IMR-90 (cell line): ENCODE data around the gene UBL3. TPM values are rescaled to one million over a fixed set of nuclear protein-coding genes. Genes with fewer than 3 reads are reported as not detected.

ENCODE experiments used
- ATAC-seq: fragments of 200-7000 bp; cut with Tn5 transposase; 2 replicates; pipeline ENCODE4 v1.9.1; 2020; ENCODE audit warnings: low read depth, mild to moderate bottlenecking, moderate library complexity
- BruUV-seq: library from RNA; stranded (reverse); fragments of 400-500 nt; replicated peaks from 2 replicates; lab custom pipeline; 2021; lab: Mats Ljungman, UMichigan
- CTCF ChIA-PET: fragments of 300-600 bp; formaldehyde crosslinking; extraction: SDS; loops from one replicate; lab custom pipeline; 2021; ENCODE audit warnings: antibody characterized with exemption; lab: Yijun Ruan, JAX
- POLR2A ChIA-PET: fragments of 300-600 bp; sonication (Branson Sonifier 250); formaldehyde crosslinking; loops from one replicate; lab custom pipeline; 2022; ENCODE audit warnings: antibody characterized with exemption; ENCODE audit not compliant: unreplicated experiment; lab: Charles Lee
- DNase-seq: peaks from one replicate; pipeline ENCODE4 v3.0.0; 2013
- H2AFZ ChIP-seq: replicated peaks from 2 replicates; pipeline ENCODE3; 2013; ENCODE audit warnings: low read length, mild to moderate bottlenecking; ENCODE audit not compliant: poor library complexity
- H2AK5ac ChIP-seq: 2 replicates; pipeline ENCODE4 v1.6.1; 2013; ENCODE audit warnings: low read depth, low read length, inconsistent platforms
- H2AK9ac ChIP-seq: replicated peaks from 2 replicates; pipeline ENCODE3; 2013; ENCODE audit warnings: mild to moderate bottlenecking, low read depth, low read length, moderate library complexity; ENCODE audit not compliant: poor library complexity
- H2BK120ac ChIP-seq: 2 replicates; pipeline ENCODE4 v1.6.1; 2013; ENCODE audit warnings: low read depth, low read length, inconsistent platforms
- H2BK15ac ChIP-seq: 3 replicates; pipeline ENCODE4 v1.6.1; 2013; ENCODE audit warnings: low read depth, low read length, inconsistent platforms
- H2BK20ac ChIP-seq: 2 replicates; pipeline ENCODE4 v1.6.1; 2013; ENCODE audit warnings: low read depth, mild to moderate bottlenecking, inconsistent platforms, low read length, moderate library complexity
- H2BK5ac ChIP-seq: 2 replicates; pipeline ENCODE4 v1.6.1; 2013; ENCODE audit warnings: mild to moderate bottlenecking, low read depth, low read length, inconsistent platforms; ENCODE audit not compliant: poor library complexity, severe bottlenecking
- H3K14ac ChIP-seq: replicated peaks from 2 replicates; pipeline ENCODE4 v1.6.1; 2013; ENCODE audit warnings: low read depth, low read length, inconsistent platforms
- H3K18ac ChIP-seq: 2 replicates; pipeline ENCODE4 v1.6.1; 2013; ENCODE audit warnings: low read depth, low read length, control low read depth
- H3K23ac ChIP-seq: 2 replicates; pipeline ENCODE4 v1.6.1; 2013; ENCODE audit warnings: low read depth, low read length, inconsistent platforms
- H3K27ac ChIP-seq: 2 replicates; pipeline ENCODE4 v1.5.1; 2013; ENCODE audit warnings: mild to moderate bottlenecking, control low read depth, low read length; ENCODE audit not compliant: insufficient read depth
- H3K27me3 ChIP-seq: 2 replicates; pipeline ENCODE4 v1.6.1; 2013; ENCODE audit warnings: low read length; ENCODE audit not compliant: control insufficient read depth, insufficient read depth
- H3K36me3 ChIP-seq: 2 replicates; pipeline ENCODE4 v1.6.1; 2013; ENCODE audit warnings: low read length, mixed read lengths; ENCODE audit not compliant: control insufficient read depth, insufficient read depth
- H3K4ac ChIP-seq: 2 replicates; pipeline ENCODE4 v1.6.1; 2013; ENCODE audit warnings: low read depth, low read length, inconsistent platforms
- H3K4me1 ChIP-seq: 2 replicates; pipeline ENCODE4 v1.6.1; 2013; ENCODE audit warnings: low read length, mixed read lengths; ENCODE audit not compliant: control insufficient read depth, insufficient read depth
- H3K4me2 ChIP-seq: 2 replicates; pipeline ENCODE4 v1.6.1; 2013; ENCODE audit warnings: low read depth, mild to moderate bottlenecking, control low read depth, low read length, moderate library complexity
- H3K4me3 ChIP-seq: 2 replicates; pipeline ENCODE4 v1.5.1; 2013; ENCODE audit warnings: low read depth, mild to moderate bottlenecking, control low read depth, low read length, moderate library complexity; ENCODE audit not compliant: insufficient read depth
- H3K56ac ChIP-seq: 2 replicates; pipeline ENCODE4 v1.6.1; 2013; ENCODE audit warnings: low read length, inconsistent platforms; ENCODE audit not compliant: insufficient read depth; ENCODE audit errors: extremely low read depth
- H3K79me1 ChIP-seq, 2 experiments: 2 replicates each; pipeline ENCODE4 v1.6.1; 2013; ENCODE audit warnings: low read length in 2 of 2, inconsistent platforms in 1 of 2, low read depth in 1 of 2
- H3K9ac ChIP-seq: 2 replicates; pipeline ENCODE4 v1.6.1; 2013; ENCODE audit warnings: low read depth, low read length, control low read depth
- H3K9me1 ChIP-seq: 2 replicates; pipeline ENCODE4 v1.6.1; 2013; ENCODE audit warnings: low read length, inconsistent platforms; ENCODE audit not compliant: insufficient read depth
- H3K9me3 ChIP-seq: 2 replicates; pipeline ENCODE4 v1.6.1; 2013; ENCODE audit warnings: low read length; ENCODE audit not compliant: control insufficient read depth, insufficient read depth
- H4K20me1 ChIP-seq: 2 replicates; pipeline ENCODE4 v1.6.1; 2013; ENCODE audit warnings: low read length, inconsistent platforms; ENCODE audit not compliant: insufficient read depth
- H4K5ac ChIP-seq: 2 replicates; pipeline ENCODE4 v1.6.1; 2013; ENCODE audit warnings: mild to moderate bottlenecking, low read depth, low read length, control low read depth
- H4K8ac ChIP-seq, 2 experiments: 2 replicates each; pipeline ENCODE4 v1.6.1; 2013; ENCODE audit warnings: low read depth in 2 of 2, low read length in 2 of 2, control low read depth in 1 of 2, inconsistent platforms in 1 of 2
- H4K91ac ChIP-seq: 2 replicates; pipeline ENCODE4 v1.6.1; 2013; ENCODE audit warnings: low read depth, low read length, inconsistent platforms; ENCODE audit not compliant: insufficient read depth
- BHLHE40 ChIP-seq: fragments of 150-350 bp; IDR thresholded peaks from 2 replicates; pipeline ENCODE4 v1.6.1; 2016; ENCODE audit warnings: mild to moderate bottlenecking, low read depth, low read length
- CEBPB ChIP-seq: IDR thresholded peaks from 2 replicates; pipeline ENCODE4 v1.6.1; 2012; ENCODE audit warnings: low read depth, low read length, improper control_type of control experiment
- CHD1 ChIP-seq: IDR thresholded peaks from 2 replicates; pipeline ENCODE4 v1.6.1; 2012; ENCODE audit warnings: low read depth, low read length, improper control_type of control experiment
- CTCF ChIP-seq: conservative IDR thresholded peaks from 2 replicates; pipeline ENCODE4 v1.5.1; 2012; ENCODE audit warnings: mild to moderate bottlenecking, low read depth, low read length, improper control_type of control experiment
- ELK1 ChIP-seq: fragments of 150-350 bp; IDR thresholded peaks from 2 replicates; pipeline ENCODE4 v1.6.1; 2016; ENCODE audit warnings: low read depth, mild to moderate bottlenecking, low read length, moderate library complexity, borderline replicate concordance
- FOS ChIP-seq: fragments of 150-350 bp; IDR thresholded peaks from 2 replicates; pipeline ENCODE4 v1.6.1; 2016; ENCODE audit warnings: low read depth, low read length
- MAFK ChIP-seq: IDR thresholded peaks from 2 replicates; pipeline ENCODE4 v1.6.1; 2012; ENCODE audit warnings: low read depth, low read length, improper control_type of control experiment
- MAZ ChIP-seq: IDR thresholded peaks from 2 replicates; pipeline ENCODE4 v1.6.1; 2012; ENCODE audit warnings: low read depth, mild to moderate bottlenecking, low read length, improper control_type of control experiment, moderate library complexity, borderline replicate concordance
- MXI1 ChIP-seq: IDR thresholded peaks from 2 replicates; pipeline ENCODE4 v1.6.1; 2012; ENCODE audit warnings: low read depth, mild to moderate bottlenecking, low read length, moderate library complexity, borderline replicate concordance
- NFE2L2 ChIP-seq: fragments of 150-350 bp; IDR thresholded peaks from 2 replicates; pipeline ENCODE4 v1.6.1; 2016; ENCODE audit warnings: low read depth, mild to moderate bottlenecking, low read length
- POLR2A ChIP-seq: IDR thresholded peaks from 2 replicates; pipeline ENCODE4 v1.6.1; 2012; ENCODE audit warnings: mild to moderate bottlenecking, low read depth, low read length
- RAD21 ChIP-seq: IDR thresholded peaks from 2 replicates; pipeline ENCODE4 v1.6.1; 2012; ENCODE audit warnings: low read length, improper control_type of control experiment
- RCOR1 ChIP-seq: IDR thresholded peaks from 2 replicates; pipeline ENCODE4 v1.6.1; 2012; ENCODE audit warnings: mild to moderate bottlenecking, low read length, improper control_type of control experiment; ENCODE audit not compliant: insufficient replicate concordance
- RFX5 ChIP-seq: IDR thresholded peaks from 2 replicates; pipeline ENCODE4 v1.8.0; 2012; ENCODE audit warnings: low read depth, mild to moderate bottlenecking, low read length, moderate library complexity
- SMC3 ChIP-seq: fragments of 150-350 bp; IDR thresholded peaks from 2 replicates; pipeline ENCODE4 v1.6.1; 2016; ENCODE audit warnings: low read depth, mild to moderate bottlenecking, antibody characterized with exemption, low read length, moderate library complexity
- USF2 ChIP-seq: fragments of 150-350 bp; IDR thresholded peaks from 2 replicates; pipeline ENCODE4 v1.6.1; 2017; ENCODE audit warnings: mild to moderate bottlenecking, antibody characterized with exemption, low read length, low read depth
- WGBS, 2 experiments: methylation state at CpG; one replicate each; pipeline versions ENCODE4 v1.1.5 to v1.1.7; 2013; ENCODE audit warnings: missing lambda C conversion rate in 2 of 2; ENCODE audit not compliant: insufficient read length in 1 of 2; ENCODE audit errors: extremely low coverage in 2 of 2; 5-methylcytosine and 5-hydroxymethylcytosine counted together
- dilution Hi-C: fragments of 300-500 bp; cut with HindIII; formaldehyde crosslinking; loops from one replicate; pipeline ENCODE4 v1.14.3; 2018; ENCODE audit warnings: low sequenced_read_pairs; ENCODE audit not compliant: unreplicated experiment
- in situ Hi-C: fragments of 300-500 bp; cut with MboI; formaldehyde crosslinking; loops from 3 replicates; pipeline ENCODE4 v1.14.3; 2019; ENCODE audit warnings: low sequenced_read_pairs, inconsistent platforms, mixed read lengths
- intact Hi-C: fragments of 100-400 bp; cut with micrococcal nuclease; formaldehyde crosslinking; loops from 2 replicates; pipeline ENCODE4 v1.10.0; 2022
- polyA plus RNA-seq, 3 experiments: library from polyadenylated mRNA; depleted of rRNA; stranded (reverse); fragments of >200 nt; gene quantifications; 2 replicates each; pipeline ENCODE4 v1.2.3, GENCODE V29; 2012; ENCODE audit warnings: low replicate concordance in 1 of 3
- total RNA-seq: library from RNA; depleted of rRNA; stranded (reverse); fragments of >200 nt; gene quantifications from 2 replicates; pipeline ENCODE4 v1.2.3, GENCODE V29; 2012

UBL3 gene
- total and polyA plus RNA-seq, 2 of the 4 experiments (the other 2 are of a cell fraction) = 16.0 to 19.9 TPM

- Histone ChIP-seq H3K27me3 (peaks cover 61% of the 10 kb centered on the region), H3K18ac (no peak overlapping the region), H3K9ac (no peak overlapping the region), H3K4ac (no peak overlapping the region), H3K27ac (no peak overlapping the region), H4K5ac (no peak overlapping the region), H3K14ac (no peak overlapping the region), H2BK15ac (no peak overlapping the region), H2BK5ac (no peak overlapping the region), H3K36me3 (no peaks in the 10 kb centered on the region), H3K23ac (no peak overlapping the region), H3K56ac (no peak overlapping the region), H3K4me2 (no peak overlapping the region), H3K9me3 (peaks cover 6% of the 10 kb centered on the region), H2AFZ (no peak overlapping the region), H2AK9ac (no peak overlapping the region), H4K8ac (no peak overlapping the region), H4K91ac (no peak overlapping the region), H3K4me3 (no peak overlapping the region), H3K9me1 (no peaks in the 10 kb centered on the region), H3K79me1 (no peaks in the 10 kb centered on the region), H4K20me1 (no peaks in the 10 kb centered on the region), H2AK5ac (no peak overlapping the region), H3K4me1 (no peaks in the 10 kb centered on the region), H2BK20ac (no peak overlapping the region), H2BK120ac (no peak overlapping the region)
- ChIA-PET CTCF (no interaction called here), POLR2A (no interaction called here)
- in situ Hi-C loops = no loop called here
- no peak for DNase-seq
- ATAC-seq = no peak
- dilution Hi-C loops = no loop called here
- no TSS peak for BruUV-seq
- TF ChIP-seq CHD1 = no peak
- TF ChIP-seq RFX5 = no peak
- TF ChIP-seq CTCF = no peak
- TF ChIP-seq MAZ = no peak
- no peak for TF ChIP-seq CEBPB
- no peak for TF ChIP-seq MAFK
- no peak for TF ChIP-seq RAD21
- TF ChIP-seq RCOR1 = no peak
- no peak for TF ChIP-seq POLR2A
- no peak for TF ChIP-seq USF2
- no peak for TF ChIP-seq NFE2L2
- TF ChIP-seq BHLHE40 = no peak
- no peak for TF ChIP-seq ELK1
- TF ChIP-seq MXI1 = no peak
- TF ChIP-seq FOS = no peak
- no peak for TF ChIP-seq SMC3
- intact Hi-C loops = no loop called here
- WGBS, 2 experiments = no CpG with 5 or more reads among the region's 1 CpG
Observed at GRCh38 chr13:29718694-29719093, 131.7 kb downstream of the UBL3 start.
